ENCODE data around the gene LCN1. TPM values are rescaled to one million over a fixed set of nuclear protein-coding genes. Genes with fewer than 3 reads are reported as not detected.

Gene LCN1
- total and polyA plus RNA-seq, 2 of the 4 experiments (the other 2 are of a cell fraction), result not detected

- Histone ChIP-seq H2AFZ (replicated peaks; ENCODE audit: low read length, poor library complexity) (peak within 1 kb of the TSS; percentile 99), H2BK120ac (ENCODE audit: low read depth, low read length) (no peak within 1 kb of the TSS), H3K56ac (ENCODE audit: extremely low read depth, insufficient read depth, low read length) (no peak within 1 kb of the TSS), H2AK9ac (replicated peaks; ENCODE audit: low read depth, low read length, poor library complexity) (peak within 1 kb of the TSS; percentile 53), H2BK20ac (ENCODE audit: low read depth, low read length) (no peak within 1 kb of the TSS), H3K27ac (ENCODE audit: insufficient read depth, low read length) (peak within 1 kb of the TSS; percentile 1; the same call in 1 of the 2 replicates), H3K23ac (ENCODE audit: low read depth, low read length) (no peak within 1 kb of the TSS), H2AK5ac (ENCODE audit: low read depth, low read length) (no peak within 1 kb of the TSS), H3K9me1 (ENCODE audit: insufficient read depth, low read length) (no peaks in the 10 kb centered on the region), H4K20me1 (ENCODE audit: insufficient read depth, low read length) (no peaks in the 10 kb centered on the region; the same call in 1 of the 2 replicates), H2BK5ac (ENCODE audit: low read depth, low read length, poor library complexity, severe bottlenecking) (no peak within 1 kb of the TSS), H3K79me1 (ENCODE audit: low read depth in 1 of 2, low read length in 2 of 2) (peaks cover 16 to 17% of the 10 kb centered on the region in 2 experiments; a peak in 2 of 4 replicates), H4K91ac (ENCODE audit: insufficient read depth, low read depth, low read length) (no peak within 1 kb of the TSS), H3K14ac (replicated peaks; ENCODE audit: low read depth, low read length) (peak within 1 kb of the TSS; percentile 72), H3K4me1 (ENCODE audit: control insufficient read depth, insufficient read depth, low read length) (peaks cover 5% of the 10 kb centered on the region; the same call in 1 of the 2 replicates), H3K4me3 (ENCODE audit: insufficient read depth, low read depth, low read length) (peak within 1 kb of the TSS; percentile 78), H3K36me3 (ENCODE audit: control insufficient read depth, insufficient read depth, low read length) (peaks cover 7% of the 10 kb centered on the region; the same call in 1 of the 2 replicates), H3K27me3 (ENCODE audit: control insufficient read depth, insufficient read depth, low read length) (no peaks in the 10 kb centered on the region), H3K18ac (ENCODE audit: low read depth, low read length) (no peak within 1 kb of the TSS; the same call in 1 of the 2 replicates), H3K9ac (ENCODE audit: low read depth, low read length) (peak within 1 kb of the TSS; percentile 37), H4K5ac (ENCODE audit: low read depth, low read length) (no peak within 1 kb of the TSS), H4K8ac (ENCODE audit: low read depth in 2 of 2, low read length in 2 of 2) (peak within 1 kb of the TSS; percentile 49 to 70; a peak in 2 of 4 replicates), H3K9me3 (ENCODE audit: control insufficient read depth, insufficient read depth, low read length) (no peaks in the 10 kb centered on the region), H3K4me2 (ENCODE audit: low read depth, low read length) (peak within 1 kb of the TSS; percentile 89), H2BK15ac (ENCODE audit: low read depth, low read length) (no peak within 1 kb of the TSS), H3K4ac (ENCODE audit: low read depth, low read length) (peak within 1 kb of the TSS; percentile 38; the same call in 1 of the 2 replicates)
- intact Hi-C loops (cut with micrococcal nuclease), result loop anchor here (2.0 kb wide), 1 partner anchor 393 kb away; the partner anchor contains the start of gene OLFM1
- ChIA-PET POLR2A (ENCODE audit: unreplicated experiment) (no interaction called here), CTCF (interaction anchor here (0.6 to 1.2 kb wide), 2 partner anchors 25 to 153 kb away, joined by 4 to 5 read pairs; no protein-coding TSS in a partner anchor)
- WGBS, 2 experiments (ENCODE audit: extremely low coverage in 2 of 2, insufficient read length in 1 of 2), result 2% methylated on average over 11 of the region's 103 CpGs; no CpG with 5 or more reads in 1 of the 2 experiments
- no peak for DNase-seq
- no peak for TF ChIP-seq POLR2A (IDR thresholded peaks at IDR 0.05; ENCODE audit: low read depth, low read length)
- TF ChIP-seq MAZ (IDR thresholded peaks at IDR 0.05; ENCODE audit: borderline replicate concordance, low read depth, low read length), result no peak
- no peak for TF ChIP-seq CEBPB (IDR thresholded peaks at IDR 0.05; ENCODE audit: low read depth, low read length)
- TF ChIP-seq SMC3 (IDR thresholded peaks at IDR 0.05; ENCODE audit: low read depth, low read length), result no peak
- no peak for TF ChIP-seq CTCF (conservative IDR thresholded peaks at IDR 0.05; ENCODE audit: low read depth, low read length)
- TF ChIP-seq MXI1 (IDR thresholded peaks at IDR 0.05; ENCODE audit: borderline replicate concordance, low read depth, low read length), result no peak
- no peak for TF ChIP-seq NFE2L2 (IDR thresholded peaks at IDR 0.05; ENCODE audit: low read depth, low read length)
- TF ChIP-seq BHLHE40 (IDR thresholded peaks at IDR 0.05; ENCODE audit: low read depth, low read length), result no peak
- TF ChIP-seq FOS (IDR thresholded peaks at IDR 0.05; ENCODE audit: low read depth, low read length), result no peak
- TF ChIP-seq ELK1 (IDR thresholded peaks at IDR 0.05; ENCODE audit: borderline replicate concordance, low read depth, low read length), result no peak
- TF ChIP-seq CHD1 (IDR thresholded peaks at IDR 0.05; ENCODE audit: low read depth, low read length), result no peak
- TF ChIP-seq RAD21 (IDR thresholded peaks at IDR 0.05; ENCODE audit: low read length), result no peak
- no peak for TF ChIP-seq USF2 (IDR thresholded peaks at IDR 0.05; ENCODE audit: low read depth, low read length)
- no peak for TF ChIP-seq RFX5 (IDR thresholded peaks at IDR 0.05; ENCODE audit: low read depth, low read length)
- dilution Hi-C loops (cut with HindIII; ENCODE audit: low sequenced_read_pairs, unreplicated experiment), result no loop called here
- no TSS peak for BruUV-seq (replicated peaks)
- in situ Hi-C loops (cut with MboI; ENCODE audit: low sequenced_read_pairs), result no loop called here
- peak; percentile 41 for ATAC-seq (ENCODE audit: low read depth)
Measured at GRCh38 chr9:135479469-135480052, 41.7 kb upstream of the LCN1 start, which contains the start of gene PPP1R26. PPP1R26 (plus strand) TSS chr9:135479782; CDS start chr9:135484511, 4,729 bp downstream.

All from IMR-90 (cell line).